Karpas-422 (cell line): ENCODE measurements around the gene CCDC13. TPM values are rescaled to one million over a fixed set of nuclear protein-coding genes. Genes with fewer than 3 reads are reported as not detected.

Source experiments
- DNase-seq: peaks from one replicate; pipeline ENCODE4 v3.0.0-alpha.2; 2015
- H2AFZ ChIP-seq: fragments of 200-600 bp; sonication (generic); 2 replicates; pipeline ENCODE4 v1.6.1; 2014; ENCODE audit warnings: antibody characterized with exemption, low read length, mixed read lengths
- H3K27ac ChIP-seq: fragments of 200-600 bp; sonication (generic); 2 replicates; pipeline ENCODE4 v1.5.1; 2014; ENCODE audit warnings: mild to moderate bottlenecking, low read length, moderate library complexity
- H3K27me3 ChIP-seq: fragments of 200-600 bp; sonication (generic); 2 replicates; pipeline ENCODE4 v1.6.1; 2014; ENCODE audit warnings: low read length, mixed read lengths
- H3K36me3 ChIP-seq: fragments of 200-600 bp; sonication (generic); 2 replicates; pipeline ENCODE4 v1.6.1; 2014; ENCODE audit warnings: low read length, mixed read lengths; ENCODE audit not compliant: insufficient read depth
- H3K4me1 ChIP-seq: fragments of 200-600 bp; sonication (generic); 2 replicates; pipeline ENCODE4 v1.6.1; 2014; ENCODE audit warnings: mild to moderate bottlenecking, low read length, mixed read lengths
- H3K4me2 ChIP-seq: fragments of 200-600 bp; sonication (generic); 2 replicates; pipeline ENCODE4 v1.6.1; 2014; ENCODE audit warnings: low read length, low read depth, mild to moderate bottlenecking; ENCODE audit not compliant: poor library complexity, severe bottlenecking
- H3K4me3 ChIP-seq: fragments of 200-600 bp; sonication (generic); 2 replicates; pipeline ENCODE4 v1.5.1; 2014; ENCODE audit warnings: mild to moderate bottlenecking, antibody characterized with exemption, low read length, mixed read lengths
- H3K79me2 ChIP-seq: fragments of 200-600 bp; sonication (generic); 2 replicates; pipeline ENCODE4 v1.6.1; 2014; ENCODE audit warnings: mild to moderate bottlenecking, low read length, mixed read lengths
- H3K9ac ChIP-seq: fragments of 200-600 bp; sonication (generic); 2 replicates; pipeline ENCODE4 v1.6.0; 2014; ENCODE audit warnings: low read length
- H3K9me2 ChIP-seq: fragments of 200-600 bp; sonication (generic), shearing (Covaris generic); replicated peaks from 2 replicates; pipeline ENCODE4 v1.6.0; 2014; ENCODE audit warnings: mild to moderate bottlenecking, low read length, moderate library complexity; ENCODE audit not compliant: insufficient read depth
- H3K9me3 ChIP-seq: fragments of 300-700, 200-600 bp; sonication (generic); 2 replicates; pipeline ENCODE4 v1.6.1; 2014; ENCODE audit warnings: low read length, mixed read lengths
- H4K20me1 ChIP-seq: fragments of 200-600 bp; sonication (generic); 2 replicates; pipeline ENCODE4 v1.6.1; 2014; ENCODE audit warnings: mild to moderate bottlenecking, antibody characterized with exemption, low read length, low read depth; ENCODE audit not compliant: insufficient read depth
- total RNA-seq: library from RNA; depleted of rRNA; stranded (reverse); fragments of >200 nt; shearing (Covaris generic); gene quantifications from 2 replicates; pipeline ENCODE4 v1.2.3, GENCODE V29; 2014; ENCODE audit warnings: low replicate concordance

CCDC13 gene
- total RNA-seq, 1 experiment from 2014 or later, result 4.2 TPM

DNA sequence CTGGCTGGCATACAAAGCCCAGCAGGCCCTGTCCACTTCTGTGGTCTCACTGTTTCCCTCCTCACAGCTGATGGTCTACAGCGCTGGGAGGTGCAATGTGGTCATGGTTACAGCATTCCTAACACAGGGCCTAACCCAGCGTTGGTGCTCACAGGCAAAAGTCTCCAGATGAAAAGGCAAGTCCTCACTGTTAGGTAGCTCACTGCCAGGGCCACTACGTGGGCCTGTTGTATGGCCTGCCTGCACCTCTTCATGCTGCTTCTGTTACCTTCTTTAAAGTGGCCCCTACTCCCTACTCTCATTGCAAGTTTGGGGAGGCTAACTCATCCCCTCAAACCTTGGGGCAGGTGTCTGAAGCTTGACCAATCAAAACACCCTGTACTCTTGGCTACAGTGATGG lies 31.3 kb downstream of the CCDC13 start:
- Histone ChIP-seq H3K9me3 (no peaks in the 10 kb centered on the region), H3K27me3 (no peaks in the 10 kb centered on the region), H3K27ac (no peak overlapping the region), H3K9me2 (no peaks in the 10 kb centered on the region), H4K20me1 (no peaks in the 10 kb centered on the region), H2AFZ (no peak overlapping the region), H3K36me3 (no peaks in the 10 kb centered on the region), H3K4me2 (no peak overlapping the region), H3K79me2 (no peaks in the 10 kb centered on the region), H3K4me1 (peaks cover 7% of the 10 kb centered on the region), H3K4me3 (no peak overlapping the region), H3K9ac (no peak overlapping the region)
- no peak for DNase-seq

DNA sequence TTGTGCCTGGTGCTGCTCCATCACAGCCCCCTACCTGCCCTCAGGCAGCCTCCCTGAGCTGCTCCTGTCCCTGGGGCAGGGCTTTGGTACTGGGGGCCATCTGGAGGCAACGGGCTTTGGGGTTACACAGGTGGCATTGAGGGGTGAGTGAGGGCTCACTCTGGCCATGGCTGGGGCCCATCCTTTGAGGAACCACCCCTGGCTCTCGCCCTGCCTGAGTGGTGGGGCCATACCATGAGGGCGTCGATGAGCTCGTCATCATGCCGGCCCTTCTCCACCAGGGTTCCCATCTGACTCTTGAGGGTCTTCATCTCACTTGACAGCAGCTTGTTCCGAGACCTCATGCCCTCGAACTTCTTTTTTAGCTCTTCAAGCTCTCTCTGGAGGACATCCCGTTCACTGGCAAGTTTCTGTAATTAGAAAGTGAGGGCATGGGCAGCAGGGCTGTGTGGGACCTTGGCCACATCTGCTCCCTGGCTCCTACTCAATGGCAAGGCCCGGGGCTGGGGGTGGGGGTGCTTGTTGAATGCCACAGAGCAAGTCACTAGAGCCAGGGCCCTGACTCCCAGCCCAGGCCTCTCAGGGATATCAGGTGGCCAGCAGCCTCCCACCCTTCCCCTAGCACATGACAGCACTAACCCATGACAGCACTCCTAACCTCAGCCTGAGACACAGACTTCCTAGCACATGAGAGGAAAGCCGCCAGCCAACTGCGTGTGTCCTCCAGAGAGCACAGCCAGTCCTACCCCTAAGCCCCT lies 33.5 kb downstream of the CCDC13 start:
- Histone ChIP-seq H3K36me3 (no peaks in the 10 kb centered on the region), H3K4me1 (peaks cover 7% of the 10 kb centered on the region), H3K9me3 (no peaks in the 10 kb centered on the region), H3K9me2 (no peaks in the 10 kb centered on the region), H3K9ac (no peak overlapping the region), H3K79me2 (no peaks in the 10 kb centered on the region), H3K4me2 (no peak overlapping the region), H2AFZ (no peak overlapping the region), H3K27me3 (no peaks in the 10 kb centered on the region), H3K27ac (no peak overlapping the region), H4K20me1 (no peaks in the 10 kb centered on the region), H3K4me3 (no peak overlapping the region)
- no peak for DNase-seq

DNA sequence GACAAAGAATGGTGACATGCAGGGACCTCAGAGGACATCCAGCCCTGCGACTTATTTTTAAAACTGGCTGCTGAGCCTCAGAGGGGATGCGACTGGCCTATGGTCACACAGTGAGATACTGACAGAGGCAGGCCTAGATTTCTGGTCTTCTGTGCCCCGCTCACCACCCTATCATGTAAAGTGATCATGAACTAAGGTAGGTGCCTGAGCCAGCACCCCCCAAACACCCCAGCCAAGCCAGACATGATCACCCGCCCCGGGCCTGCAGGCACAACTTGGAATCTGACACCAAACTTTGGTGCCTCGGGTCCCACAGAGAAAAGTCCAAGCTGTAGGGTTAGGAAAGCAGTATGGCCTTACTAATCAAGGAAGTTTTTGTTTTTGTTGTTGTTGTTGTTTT lies 36.5 kb downstream of the CCDC13 start:
- DNase-seq, result no peak
- no peaks in the 10 kb centered on the region for H3K9me2 ChIP-seq
- peaks cover 7% of the 10 kb centered on the region for H3K4me1 ChIP-seq

DNA sequence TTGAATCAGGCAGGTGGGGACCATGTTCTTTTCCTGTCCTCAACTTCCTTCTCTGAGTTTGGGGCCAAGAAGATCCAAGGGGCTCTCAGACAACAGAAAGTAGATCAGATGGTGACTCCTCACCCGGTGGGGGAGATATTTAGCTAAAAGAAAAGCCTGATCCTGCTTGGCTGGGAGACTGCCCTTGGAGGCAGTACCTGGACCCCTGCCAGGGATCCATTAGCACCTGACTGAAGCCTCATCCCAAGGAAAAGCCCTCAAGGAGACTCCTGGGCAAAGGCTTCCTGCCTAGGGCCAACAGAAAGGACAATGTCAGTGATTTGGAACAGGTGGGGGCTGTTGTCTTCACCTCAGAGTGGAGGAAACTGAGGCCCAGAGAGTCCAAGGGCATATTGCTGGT lies 37.0 kb downstream of the CCDC13 start:
- no peak overlapping the region for H3K4me2 ChIP-seq
- no peak overlapping the region for H3K4me3 ChIP-seq
- H3K79me2 ChIP-seq, result no peaks in the 10 kb centered on the region
- H4K20me1 ChIP-seq, result no peaks in the 10 kb centered on the region
- no peak overlapping the region for H3K9ac ChIP-seq
- H3K9me2 ChIP-seq, result no peaks in the 10 kb centered on the region
- no peak for DNase-seq
- H3K27ac ChIP-seq, result no peak overlapping the region
- no peaks in the 10 kb centered on the region for H3K27me3 ChIP-seq
- no peaks in the 10 kb centered on the region for H3K9me3 ChIP-seq
- peaks cover 7% of the 10 kb centered on the region for H3K4me1 ChIP-seq
- H2AFZ ChIP-seq, result no peak overlapping the region
- no peaks in the 10 kb centered on the region for H3K36me3 ChIP-seq

More for the DNA sequence above, 36.5 kb downstream of the CCDC13 start:
- no peaks in the 10 kb centered on the region for H4K20me1 ChIP-seq
- no peaks in the 10 kb centered on the region for H3K27me3 ChIP-seq
- H3K9me3 ChIP-seq, result no peaks in the 10 kb centered on the region
- no peak overlapping the region for H3K4me2 ChIP-seq
- H3K36me3 ChIP-seq, result no peaks in the 10 kb centered on the region
- H3K9ac ChIP-seq, result no peak overlapping the region
- no peak overlapping the region for H2AFZ ChIP-seq
- H3K4me3 ChIP-seq, result no peak overlapping the region
- H3K79me2 ChIP-seq, result no peaks in the 10 kb centered on the region
- H3K27ac ChIP-seq, result no peak overlapping the region

DNA sequence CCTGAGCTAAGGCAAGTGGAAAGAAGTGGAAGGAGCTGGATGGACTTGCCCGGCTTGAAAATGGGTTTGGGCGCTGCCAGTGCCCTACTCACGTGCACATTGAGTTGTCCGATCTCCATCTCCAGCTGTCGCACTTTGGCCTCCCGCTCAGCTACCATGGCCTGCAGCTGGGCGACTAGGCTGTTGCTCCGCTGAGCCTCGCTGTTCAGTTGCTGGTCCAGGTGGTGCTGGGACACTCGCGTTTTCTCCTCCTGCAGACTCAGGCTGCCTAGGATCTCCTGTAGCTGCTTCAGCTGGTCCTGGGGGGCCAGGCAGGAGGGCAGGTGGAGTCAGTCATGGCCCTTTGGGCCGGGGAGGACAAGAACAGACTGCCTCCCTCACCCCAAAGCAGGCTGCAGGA lies 37.4 kb downstream of the CCDC13 start:
- Histone ChIP-seq H3K9me2 (no peaks in the 10 kb centered on the region), H3K9me3 (no peaks in the 10 kb centered on the region), H3K36me3 (no peaks in the 10 kb centered on the region), H3K79me2 (no peaks in the 10 kb centered on the region), H3K27ac (no peak overlapping the region), H3K9ac (no peak overlapping the region), H4K20me1 (no peaks in the 10 kb centered on the region), H3K4me1 (peaks cover 7% of the 10 kb centered on the region), H3K4me3 (no peak overlapping the region), H3K4me2 (no peak overlapping the region), H2AFZ (no peak overlapping the region), H3K27me3 (no peaks in the 10 kb centered on the region)
- DNase-seq, result no peak

DNA sequence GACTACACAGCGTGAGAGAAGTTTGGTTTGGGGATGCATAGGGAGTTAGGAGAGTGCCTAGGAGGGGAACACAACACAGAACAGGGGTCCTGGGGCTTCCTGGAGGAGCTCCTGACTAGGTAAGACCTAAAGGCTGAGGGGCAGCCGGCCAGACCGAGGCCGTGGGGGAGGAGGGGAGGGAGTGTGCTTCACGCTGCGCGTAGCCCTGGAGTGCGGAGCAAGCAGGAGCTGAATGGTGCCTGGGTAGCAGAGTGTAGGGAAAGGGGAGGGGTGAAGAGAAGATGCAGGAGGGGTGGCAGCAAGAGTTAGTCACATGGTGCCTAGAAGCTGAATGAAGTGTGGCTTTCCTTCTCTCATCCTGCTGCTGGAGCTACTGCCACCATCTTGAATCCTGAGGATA lies 38.0 kb downstream of the CCDC13 start:
- Histone ChIP-seq H3K36me3 (no peaks in the 10 kb centered on the region), H4K20me1 (no peaks in the 10 kb centered on the region), H3K4me3 (no peak overlapping the region), H2AFZ (no peak overlapping the region), H3K4me2 (no peak overlapping the region), H3K9me3 (no peaks in the 10 kb centered on the region), H3K27me3 (no peaks in the 10 kb centered on the region), H3K9ac (no peak overlapping the region), H3K27ac (no peak overlapping the region), H3K4me1 (peaks cover 7% of the 10 kb centered on the region), H3K79me2 (no peaks in the 10 kb centered on the region), H3K9me2 (no peaks in the 10 kb centered on the region)
- DNase-seq, result no peak

DNA sequence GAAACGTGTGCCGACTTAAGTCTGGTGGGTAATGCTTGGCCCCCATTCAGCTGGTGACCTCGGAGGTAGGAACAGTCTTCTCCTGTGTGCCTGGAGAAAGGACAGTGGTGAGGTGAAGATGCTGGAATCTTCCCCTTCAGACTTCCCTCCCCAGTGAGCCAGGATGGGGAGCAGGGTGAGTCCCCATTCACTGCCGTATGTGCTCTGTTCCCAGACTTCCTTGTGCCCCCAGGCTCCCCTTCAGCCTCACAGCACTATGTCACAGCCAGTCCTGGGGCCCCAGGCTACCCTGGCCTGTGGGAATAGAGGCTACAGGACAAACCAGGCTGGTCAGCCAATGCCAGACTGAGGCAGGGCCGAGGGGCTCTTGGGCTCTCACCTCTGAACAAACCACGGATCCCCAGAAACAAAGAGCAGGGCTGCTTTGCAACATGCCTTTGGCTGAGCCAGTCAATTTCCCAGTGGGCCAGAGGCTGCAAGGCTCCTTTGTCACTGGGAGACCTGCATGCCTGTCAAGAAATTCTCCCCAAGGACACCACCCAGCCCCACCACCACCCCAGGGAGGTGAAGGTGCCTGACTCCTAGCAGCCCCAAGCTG lies 38.7 kb downstream of the CCDC13 start:
- Histone ChIP-seq H3K9ac (no peak overlapping the region), H3K27me3 (no peaks in the 10 kb centered on the region), H3K9me2 (no peaks in the 10 kb centered on the region), H4K20me1 (no peaks in the 10 kb centered on the region), H3K4me3 (no peak overlapping the region), H3K4me2 (no peak overlapping the region), H3K79me2 (no peaks in the 10 kb centered on the region), H3K27ac (no peak overlapping the region), H3K36me3 (no peaks in the 10 kb centered on the region), H2AFZ (no peak overlapping the region), H3K4me1 (peaks cover 6% of the 10 kb centered on the region), H3K9me3 (no peaks in the 10 kb centered on the region)
- DNase-seq, result no peak

DNA sequence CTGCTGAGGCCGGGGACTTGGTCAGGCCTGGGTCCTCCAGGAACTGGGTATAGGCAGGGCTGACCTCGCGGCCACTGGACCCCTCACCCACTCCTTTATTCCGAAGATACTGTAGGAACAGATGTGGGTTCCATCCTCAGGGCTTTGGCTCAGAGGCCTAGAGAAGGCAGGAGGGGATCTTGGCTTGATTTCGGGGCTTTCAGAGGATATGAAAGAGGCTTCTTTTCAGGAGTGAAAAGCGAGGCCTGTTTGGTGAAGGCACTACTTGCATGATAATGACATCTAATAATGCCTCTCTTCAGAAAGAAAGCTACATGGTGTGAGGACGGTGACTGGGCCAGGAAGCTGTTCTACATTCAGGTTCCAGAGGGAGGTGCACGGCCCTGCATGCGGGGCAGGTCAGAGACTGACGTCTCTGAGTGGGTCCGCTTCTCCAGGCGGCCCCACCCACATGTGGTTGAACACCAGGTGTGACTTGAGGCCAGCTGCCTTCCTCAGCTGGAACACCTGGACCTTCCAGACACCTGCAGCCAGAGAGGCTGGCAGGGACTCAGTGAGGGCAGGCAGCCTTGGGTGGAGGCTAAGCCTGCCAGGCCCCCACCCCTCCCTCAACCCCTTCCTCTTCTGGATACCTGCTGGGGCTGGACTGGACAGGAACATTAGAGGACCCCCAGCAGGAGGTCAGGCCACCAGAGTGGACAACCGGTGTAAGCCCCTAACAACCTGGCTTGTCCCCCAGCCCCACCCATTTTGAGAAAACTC lies 39.4 kb downstream of the CCDC13 start:
- H3K4me1 ChIP-seq, result no peaks in the 10 kb centered on the region
- H3K27ac ChIP-seq, result no peak overlapping the region
- H3K9ac ChIP-seq, result no peak overlapping the region
- H3K9me2 ChIP-seq, result no peaks in the 10 kb centered on the region
- H3K36me3 ChIP-seq, result no peaks in the 10 kb centered on the region
- no peaks in the 10 kb centered on the region for H3K27me3 ChIP-seq
- H3K9me3 ChIP-seq, result no peaks in the 10 kb centered on the region
- no peak for DNase-seq
- H4K20me1 ChIP-seq, result no peaks in the 10 kb centered on the region
- no peak overlapping the region for H3K4me2 ChIP-seq
- no peak overlapping the region for H3K4me3 ChIP-seq
- no peaks in the 10 kb centered on the region for H3K79me2 ChIP-seq
- H2AFZ ChIP-seq, result no peak overlapping the region
